Body of pancreas (tissue), 4 donors: ENCODE data around the gene TGFBI.

Experiments used
- CTCF ChIP-seq, 7 experiments: fragments of 450-650 bp in 4 of 7; fragments of 200-600 bp in 3 of 7; sonication (generic) in 3 of 7; IDR thresholded peaks; one replicate each; pipeline ENCODE4 v1.5.1; 2016 to 2019; ENCODE audit warnings: antibody characterized with exemption in 7 of 7
- POLR2A ChIP-seq, 3 donors: fragments of 450-650 bp; IDR thresholded peaks; one replicate each; pipeline ENCODE4 v1.6.1; 2016; ENCODE audit warnings: antibody characterized with exemption in 3 of 3, mild to moderate bottlenecking in 2 of 3

DNA sequence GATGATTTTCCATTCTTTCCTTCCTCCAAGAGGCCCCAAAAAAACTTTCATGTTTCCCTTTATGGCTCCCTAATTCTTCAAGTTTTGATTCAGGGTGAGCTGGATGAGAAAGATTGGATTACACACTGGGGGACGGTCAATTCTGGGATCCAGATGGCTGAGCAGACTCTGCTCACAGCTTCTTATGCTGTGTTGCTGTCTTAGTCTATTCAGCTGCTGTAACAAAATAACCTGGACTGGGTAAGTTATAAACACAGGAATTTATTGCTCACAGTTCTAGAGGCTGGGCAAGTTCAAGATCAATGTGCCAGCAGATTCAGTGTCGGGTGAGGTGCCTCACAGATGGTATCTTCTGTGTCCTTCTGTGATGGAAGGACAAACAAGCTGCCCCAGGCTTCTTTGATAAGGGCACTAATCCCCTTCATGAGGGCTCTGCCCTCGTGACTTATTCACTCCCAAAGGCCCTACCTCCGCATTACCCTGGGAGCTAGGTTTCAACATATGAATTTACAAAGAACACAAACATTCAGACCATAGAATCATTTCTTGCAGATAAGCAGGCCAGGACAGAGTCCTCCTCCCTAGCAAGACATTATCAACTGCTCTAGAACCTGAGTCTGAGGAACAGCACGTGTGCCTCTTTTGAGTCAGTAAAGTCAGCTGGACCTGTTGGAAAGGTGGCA, 80.8 kb downstream of the TGFBI start:
- TF ChIP-seq CTCF (IDR thresholded peaks at IDR 0.05) (no peak), POLR2A (IDR thresholded peaks at IDR 0.05) (no peak)
